Ishikawa (cell line): ENCODE results near the gene PPP1R13B.

ENCODE experiments used
- CEBPB ChIP-seq: IDR thresholded peaks from 2 replicates; pipeline ENCODE4 v1.6.1; 2012
- CREB1 ChIP-seq: IDR thresholded peaks from 2 replicates; pipeline ENCODE4 v1.6.1; 2012; ENCODE audit warnings: low read depth
- EGR1 ChIP-seq: IDR thresholded peaks from 2 replicates; pipeline ENCODE4 v1.6.1; 2012
- EP300 ChIP-seq: IDR thresholded peaks from 2 replicates; pipeline ENCODE4 v1.6.1; 2012; ENCODE audit warnings: borderline replicate concordance
- FOXM1 ChIP-seq: IDR thresholded peaks from 2 replicates; pipeline ENCODE4 v1.6.1; 2012; ENCODE audit warnings: low read depth, borderline replicate concordance
- NFIC ChIP-seq: IDR thresholded peaks from 2 replicates; pipeline ENCODE4 v1.6.1; 2012
- RAD21 ChIP-seq: IDR thresholded peaks from 2 replicates; pipeline ENCODE4 v1.6.1; 2012; ENCODE audit warnings: low read depth
- TAF1 ChIP-seq: IDR thresholded peaks from 2 replicates; pipeline ENCODE4 v1.6.1; 2012; ENCODE audit warnings: low read depth, mild to moderate bottlenecking
- TCF12 ChIP-seq: IDR thresholded peaks from 2 replicates; pipeline ENCODE4 v1.6.1; 2012; ENCODE audit warnings: low read depth
- TEAD4 ChIP-seq: IDR thresholded peaks from 2 replicates; pipeline ENCODE4 v1.6.1; 2012
- YY1 ChIP-seq: IDR thresholded peaks from 2 replicates; pipeline ENCODE4 v1.6.1; 2012; ENCODE audit warnings: low read depth
- ZBTB7A ChIP-seq: IDR thresholded peaks from 2 replicates; pipeline ENCODE4 v1.6.1; 2012; ENCODE audit warnings: low read depth
- TF ChIP-seq, protein P1 (sequence below): IDR thresholded peaks from 2 replicates; pipeline ENCODE4 v1.6.1; 2012
- TF ChIP-seq, protein P2 (sequence below): IDR thresholded peaks from 2 replicates; pipeline ENCODE4 v1.6.1; 2012
- TF ChIP-seq, protein P3 (sequence below): IDR thresholded peaks from 2 replicates; pipeline ENCODE4 v1.6.1; 2012; ENCODE audit warnings: low read depth, mild to moderate bottlenecking

PPP1R13B gene

DNA sequence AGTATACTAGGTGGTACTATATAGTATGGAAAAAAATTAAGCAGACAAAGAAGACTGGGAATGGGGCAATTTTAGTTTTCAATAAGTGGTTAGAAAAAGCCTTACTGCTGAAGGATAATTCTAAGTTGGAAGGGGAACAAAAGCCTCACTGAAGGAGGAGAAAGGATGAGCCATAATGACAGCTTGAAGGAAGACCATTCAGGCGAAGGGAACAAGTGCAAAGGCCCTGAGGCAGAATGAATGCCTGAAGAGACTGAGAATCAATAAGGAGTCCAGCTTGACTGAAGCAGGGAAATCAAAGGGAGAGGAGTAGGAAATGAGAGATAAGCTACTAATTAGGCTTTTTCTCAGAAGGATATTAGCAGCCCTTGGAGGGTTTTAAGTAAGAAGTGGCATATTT lies 28.5 kb downstream of the PPP1R13B start:
- TF ChIP-seq TCF12 (no peak), TEAD4 (no peak), EGR1 (no peak), NFIC (no peak), TAF1 (no peak), RAD21 (no peak), CEBPB (no peak), YY1 (no peak), ZBTB7A (no peak), EP300 (no peak), CREB1 (no peak)

DNA sequence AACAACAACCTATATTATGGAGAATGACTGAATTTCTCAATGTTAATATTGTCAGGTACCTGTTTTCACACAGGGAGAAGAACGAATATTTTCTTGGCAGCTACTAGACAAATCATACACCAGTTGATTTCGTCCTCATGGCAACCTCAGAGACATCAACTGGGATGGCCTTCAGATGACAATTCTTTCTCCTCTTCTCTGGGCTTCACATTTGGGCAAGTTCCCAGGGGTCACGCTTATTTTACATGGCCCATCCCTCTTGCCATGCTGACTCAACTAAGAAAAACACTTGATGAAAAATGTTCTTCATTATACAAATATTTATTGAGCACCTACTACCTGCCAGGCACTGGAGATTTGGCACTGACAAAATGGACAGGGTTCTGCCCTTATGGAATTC lies 29.0 kb downstream of the PPP1R13B start:
- TF ChIP-seq, protein P1, sequence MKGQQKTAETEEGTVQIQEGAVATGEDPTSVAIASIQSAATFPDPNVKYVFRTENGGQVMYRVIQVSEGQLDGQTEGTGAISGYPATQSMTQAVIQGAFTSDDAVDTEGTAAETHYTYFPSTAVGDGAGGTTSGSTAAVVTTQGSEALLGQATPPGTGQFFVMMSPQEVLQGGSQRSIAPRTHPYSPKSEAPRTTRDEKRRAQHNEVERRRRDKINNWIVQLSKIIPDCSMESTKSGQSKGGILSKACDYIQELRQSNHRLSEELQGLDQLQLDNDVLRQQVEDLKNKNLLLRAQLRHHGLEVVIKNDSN: no peak
- TF ChIP-seq CEBPB: no peak
- no peak for TF ChIP-seq FOXM1
- TF ChIP-seq NFIC: no peak
- TF ChIP-seq TEAD4: no peak
- no peak for TF ChIP-seq TAF1
- TF ChIP-seq, protein P2, sequence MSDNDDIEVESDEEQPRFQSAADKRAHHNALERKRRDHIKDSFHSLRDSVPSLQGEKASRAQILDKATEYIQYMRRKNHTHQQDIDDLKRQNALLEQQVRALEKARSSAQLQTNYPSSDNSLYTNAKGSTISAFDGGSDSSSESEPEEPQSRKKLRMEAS: no peak
- no peak for TF ChIP-seq EGR1
- no peak for TF ChIP-seq TCF12
- TF ChIP-seq, protein P3, sequence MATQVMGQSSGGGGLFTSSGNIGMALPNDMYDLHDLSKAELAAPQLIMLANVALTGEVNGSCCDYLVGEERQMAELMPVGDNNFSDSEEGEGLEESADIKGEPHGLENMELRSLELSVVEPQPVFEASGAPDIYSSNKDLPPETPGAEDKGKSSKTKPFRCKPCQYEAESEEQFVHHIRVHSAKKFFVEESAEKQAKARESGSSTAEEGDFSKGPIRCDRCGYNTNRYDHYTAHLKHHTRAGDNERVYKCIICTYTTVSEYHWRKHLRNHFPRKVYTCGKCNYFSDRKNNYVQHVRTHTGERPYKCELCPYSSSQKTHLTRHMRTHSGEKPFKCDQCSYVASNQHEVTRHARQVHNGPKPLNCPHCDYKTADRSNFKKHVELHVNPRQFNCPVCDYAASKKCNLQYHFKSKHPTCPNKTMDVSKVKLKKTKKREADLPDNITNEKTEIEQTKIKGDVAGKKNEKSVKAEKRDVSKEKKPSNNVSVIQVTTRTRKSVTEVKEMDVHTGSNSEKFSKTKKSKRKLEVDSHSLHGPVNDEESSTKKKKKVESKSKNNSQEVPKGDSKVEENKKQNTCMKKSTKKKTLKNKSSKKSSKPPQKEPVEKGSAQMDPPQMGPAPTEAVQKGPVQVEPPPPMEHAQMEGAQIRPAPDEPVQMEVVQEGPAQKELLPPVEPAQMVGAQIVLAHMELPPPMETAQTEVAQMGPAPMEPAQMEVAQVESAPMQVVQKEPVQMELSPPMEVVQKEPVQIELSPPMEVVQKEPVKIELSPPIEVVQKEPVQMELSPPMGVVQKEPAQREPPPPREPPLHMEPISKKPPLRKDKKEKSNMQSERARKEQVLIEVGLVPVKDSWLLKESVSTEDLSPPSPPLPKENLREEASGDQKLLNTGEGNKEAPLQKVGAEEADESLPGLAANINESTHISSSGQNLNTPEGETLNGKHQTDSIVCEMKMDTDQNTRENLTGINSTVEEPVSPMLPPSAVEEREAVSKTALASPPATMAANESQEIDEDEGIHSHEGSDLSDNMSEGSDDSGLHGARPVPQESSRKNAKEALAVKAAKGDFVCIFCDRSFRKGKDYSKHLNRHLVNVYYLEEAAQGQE: no peak
- TF ChIP-seq CREB1: no peak
- TF ChIP-seq EP300: no peak
- no peak for TF ChIP-seq YY1
- no peak for TF ChIP-seq ZBTB7A

DNA sequence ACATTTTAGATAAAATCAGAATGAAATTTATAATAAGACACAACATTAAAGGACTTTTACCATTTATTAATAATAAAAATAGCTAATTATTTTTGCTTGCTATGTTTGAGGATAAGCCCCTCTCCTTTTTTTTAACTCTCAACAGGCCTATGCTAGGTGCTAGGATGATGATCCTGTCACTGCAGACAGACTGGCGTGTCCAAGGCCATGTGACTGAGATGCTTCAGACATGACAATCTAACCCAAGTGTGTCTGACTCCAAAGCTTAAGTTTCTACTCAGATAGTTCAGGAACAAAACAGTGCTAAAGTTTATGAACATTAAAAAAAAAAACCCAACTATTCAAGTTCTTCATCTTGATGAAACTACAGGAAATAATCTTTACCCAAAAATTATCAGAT lies 29.8 kb downstream of the PPP1R13B start:
- TF ChIP-seq, protein P1: no peak
- TF ChIP-seq, protein P3: no peak
- TF ChIP-seq, protein P2: no peak
- no peak for TF ChIP-seq ZBTB7A
- no peak for TF ChIP-seq CEBPB
- TF ChIP-seq TEAD4: no peak
- TF ChIP-seq EGR1: no peak
- no peak for TF ChIP-seq NFIC
- no peak for TF ChIP-seq CREB1
- TF ChIP-seq RAD21: no peak
- TF ChIP-seq FOXM1: no peak
- no peak for TF ChIP-seq EP300
- TF ChIP-seq TCF12: no peak
- TF ChIP-seq YY1: no peak
- TF ChIP-seq TAF1: no peak

DNA sequence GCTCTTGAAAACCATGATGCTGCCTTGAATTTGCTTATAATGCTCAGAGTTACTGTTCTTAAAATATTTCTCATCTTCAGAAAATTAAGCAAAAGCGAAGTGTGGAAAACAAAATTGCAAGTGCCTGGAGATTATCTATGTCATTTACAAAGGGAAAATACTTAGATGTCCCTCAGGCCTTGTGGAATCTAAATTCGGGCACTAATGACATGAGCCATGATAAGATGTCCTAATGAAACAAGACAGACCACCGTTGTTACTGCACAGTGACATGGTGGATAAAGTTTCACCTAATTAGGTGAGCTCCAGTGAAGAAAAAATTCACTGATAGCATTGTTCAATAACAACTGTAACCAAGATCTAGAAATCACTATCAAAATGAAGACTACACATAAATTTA lies 30.4 kb downstream of the PPP1R13B start:
- TF ChIP-seq, protein P1: no peak
- no peak for TF ChIP-seq RAD21
- no peak for TF ChIP-seq CREB1
- TF ChIP-seq CEBPB: no peak
- no peak for TF ChIP-seq EGR1
- TF ChIP-seq FOXM1: no peak
- TF ChIP-seq, protein P2: no peak
- no peak for TF ChIP-seq NFIC
- TF ChIP-seq TAF1: no peak
- no peak for TF ChIP-seq YY1
- no peak for TF ChIP-seq TCF12
- TF ChIP-seq, protein P3: no peak
- no peak for TF ChIP-seq EP300
- no peak for TF ChIP-seq ZBTB7A
- TF ChIP-seq TEAD4: no peak
